RWPE2 (cell line): Measurements from ENCODE around the gene ETAA1.

Experiments
- ATAC-seq: fragments of 200-7000 bp; cut with Tn5 transposase; 3 replicates; pipeline ENCODE4 v1.9.1; 2021; ENCODE audit warnings: low read depth
- DNase-seq: peaks from one replicate; pipeline ENCODE4 v3.0.0-alpha.2; 2020; ENCODE audit warnings: low spot score
- H3K27ac ChIP-seq: fragments of 450-650 bp; 2 replicates; pipeline ENCODE4 v1.5.1; 2017; ENCODE audit warnings: mild to moderate bottlenecking; ENCODE audit not compliant: poor library complexity, severe bottlenecking
- H3K27me3 ChIP-seq: fragments of 250-450 bp; sonication (Bioruptor Pico); 2 replicates; pipeline ENCODE4 v1.5.1; 2021; ENCODE audit warnings: mild to moderate bottlenecking, moderate library complexity; ENCODE audit not compliant: insufficient read depth, poor library complexity, severe bottlenecking
- H3K36me3 ChIP-seq: fragments of 250-450 bp; sonication (Bioruptor Pico); 2 replicates; pipeline ENCODE4 v1.5.1; 2020; ENCODE audit warnings: low read depth, mild to moderate bottlenecking, moderate library complexity
- H3K4me1 ChIP-seq: fragments of 250-450 bp; sonication (Bioruptor Pico); 2 replicates; pipeline ENCODE4 v1.5.1; 2021; ENCODE audit warnings: mild to moderate bottlenecking, moderate library complexity; ENCODE audit not compliant: insufficient read depth, poor library complexity, severe bottlenecking
- H3K4me3 ChIP-seq: fragments of 250-450 bp; sonication (Bioruptor Pico); 2 replicates; pipeline ENCODE4 v1.5.1; 2021; ENCODE audit warnings: mild to moderate bottlenecking, moderate library complexity; ENCODE audit not compliant: severe bottlenecking
- H3K9me3 ChIP-seq: fragments of 250-450 bp; sonication (Bioruptor Pico); 2 replicates; pipeline ENCODE4 v1.5.1; 2021; ENCODE audit warnings: mild to moderate bottlenecking, moderate library complexity; ENCODE audit not compliant: severe bottlenecking
- TF ChIP-seq, protein P1 (sequence below): fragments of 450-650 bp; IDR thresholded peaks from one replicate; pipeline ENCODE4 v1.5.1; 2017; ENCODE audit warnings: mild to moderate bottlenecking, moderate library complexity; ENCODE audit not compliant: poor library complexity, severe bottlenecking

Gene ETAA1

DNA sequence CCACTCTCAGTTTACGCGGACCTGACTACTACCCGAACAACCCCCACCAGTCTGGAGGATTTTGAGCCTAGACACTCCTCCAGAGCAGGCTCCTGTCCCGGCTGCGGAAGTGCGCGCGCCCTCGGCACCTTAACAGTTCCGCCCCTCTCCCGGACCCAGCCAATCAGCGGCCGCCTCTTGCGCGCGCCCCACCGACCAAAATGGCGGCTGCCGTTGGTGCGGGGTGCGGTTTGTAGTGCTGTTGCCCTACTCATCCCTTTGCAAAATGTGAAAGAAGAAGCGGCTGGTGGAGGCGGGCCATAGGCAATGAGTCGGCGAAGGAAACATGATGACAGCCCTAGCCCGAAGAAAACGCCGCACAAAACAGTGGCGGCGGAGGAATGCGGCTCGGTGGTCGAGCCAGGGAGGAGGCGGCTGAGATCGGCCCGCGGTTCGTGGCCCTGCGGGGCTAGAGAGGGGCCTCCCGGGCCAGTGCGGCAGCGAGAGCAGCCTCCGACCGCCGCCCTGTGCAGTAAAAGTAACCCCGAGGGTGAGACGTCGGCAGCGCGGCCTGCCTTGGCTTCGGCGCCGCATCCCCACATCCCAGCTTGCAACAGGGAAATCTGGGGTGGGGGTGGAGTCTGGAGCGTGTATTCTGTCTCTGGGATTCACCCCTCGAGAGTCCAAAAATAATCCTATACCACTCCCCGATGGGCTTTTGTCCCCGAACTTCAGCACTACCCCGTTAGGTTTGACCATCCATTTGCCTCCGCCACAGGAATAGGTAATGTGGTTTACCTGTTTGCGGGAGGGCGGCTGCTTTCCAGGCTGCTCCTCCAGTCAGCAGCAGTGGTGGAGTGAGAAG lies at the start of gene ETAA1:
Gene ETAA1, plus strand, starts transcription at position 191 of the 844 bp plus-strand sequence. Its CDS starts 116 bp downstream, at position 307.
- no peaks in the 10 kb centered on the region for H3K9me3 ChIP-seq
- H3K4me1 ChIP-seq, result peaks cover 63% of the 10 kb centered on the region
- peak; percentile 88 for DNase-seq
- H3K27me3 ChIP-seq, result no peaks in the 10 kb centered on the region
- H3K4me3 ChIP-seq, result peak within 1 kb of the TSS; percentile 63
- ATAC-seq, result peak; percentile 94
- H3K27ac ChIP-seq, result peak within 1 kb of the TSS; percentile 87
- peaks cover 38% of the 10 kb centered on the region for H3K36me3 ChIP-seq
- TF ChIP-seq, protein P1, sequence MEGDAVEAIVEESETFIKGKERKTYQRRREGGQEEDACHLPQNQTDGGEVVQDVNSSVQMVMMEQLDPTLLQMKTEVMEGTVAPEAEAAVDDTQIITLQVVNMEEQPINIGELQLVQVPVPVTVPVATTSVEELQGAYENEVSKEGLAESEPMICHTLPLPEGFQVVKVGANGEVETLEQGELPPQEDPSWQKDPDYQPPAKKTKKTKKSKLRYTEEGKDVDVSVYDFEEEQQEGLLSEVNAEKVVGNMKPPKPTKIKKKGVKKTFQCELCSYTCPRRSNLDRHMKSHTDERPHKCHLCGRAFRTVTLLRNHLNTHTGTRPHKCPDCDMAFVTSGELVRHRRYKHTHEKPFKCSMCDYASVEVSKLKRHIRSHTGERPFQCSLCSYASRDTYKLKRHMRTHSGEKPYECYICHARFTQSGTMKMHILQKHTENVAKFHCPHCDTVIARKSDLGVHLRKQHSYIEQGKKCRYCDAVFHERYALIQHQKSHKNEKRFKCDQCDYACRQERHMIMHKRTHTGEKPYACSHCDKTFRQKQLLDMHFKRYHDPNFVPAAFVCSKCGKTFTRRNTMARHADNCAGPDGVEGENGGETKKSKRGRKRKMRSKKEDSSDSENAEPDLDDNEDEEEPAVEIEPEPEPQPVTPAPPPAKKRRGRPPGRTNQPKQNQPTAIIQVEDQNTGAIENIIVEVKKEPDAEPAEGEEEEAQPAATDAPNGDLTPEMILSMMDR, result no peak

DNA sequence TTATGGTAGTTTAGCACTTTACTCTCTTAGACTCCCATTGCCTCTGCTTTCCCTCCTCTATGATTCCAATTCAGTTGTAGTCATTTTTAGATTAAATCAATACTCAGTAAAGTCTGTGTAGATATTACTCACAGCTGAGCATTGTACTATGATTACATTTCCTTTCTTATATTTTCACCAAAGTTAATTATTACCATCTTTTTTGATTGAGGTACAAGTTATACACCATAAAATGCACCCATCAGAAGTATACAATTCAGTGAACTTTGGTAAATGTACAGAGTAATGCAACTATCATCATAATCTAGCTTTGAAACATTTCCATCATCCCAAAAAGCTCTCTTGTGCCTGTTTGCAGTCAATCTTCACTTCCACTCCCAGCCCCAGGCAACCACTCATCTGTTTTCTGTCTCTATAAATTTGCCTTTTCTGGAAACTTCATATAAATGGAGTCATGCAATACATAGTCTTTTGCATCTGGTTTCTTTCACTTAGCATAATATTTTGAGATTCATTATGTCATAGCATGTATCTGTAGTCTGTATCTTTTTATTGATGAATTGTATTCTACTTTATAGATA lies 30.2 kb upstream of the ETAA1 start:
- no peak overlapping the region for H3K4me3 ChIP-seq
- no peaks in the 10 kb centered on the region for H3K36me3 ChIP-seq
- no peaks in the 10 kb centered on the region for H3K4me1 ChIP-seq
- H3K27ac ChIP-seq, result no peak overlapping the region
- H3K27me3 ChIP-seq, result no peaks in the 10 kb centered on the region
- DNase-seq, result no peak
- no peak for ATAC-seq
- no peaks in the 10 kb centered on the region for H3K9me3 ChIP-seq
- TF ChIP-seq, protein P1, result no peak

DNA sequence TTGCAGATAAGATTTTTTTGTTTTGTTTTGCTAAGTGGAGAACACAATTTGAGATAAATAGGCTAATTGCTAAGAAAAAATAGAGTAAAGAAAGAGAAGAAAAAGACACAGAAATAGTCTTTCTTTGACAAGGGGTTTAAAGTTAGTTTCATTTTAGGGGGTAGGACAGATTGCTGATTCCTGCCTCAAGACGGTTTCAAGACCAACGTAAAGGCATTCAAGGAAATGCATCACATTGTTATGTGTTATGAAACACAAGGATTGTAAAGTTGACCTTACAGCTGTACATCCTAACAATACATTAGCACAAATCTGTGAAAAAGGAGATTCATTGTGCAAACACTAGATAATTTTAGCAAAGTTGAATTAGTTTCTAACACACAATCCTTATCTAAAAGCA lies 22.7 kb upstream of the ETAA1 start:
- DNase-seq, result no peak
- no peak for ATAC-seq
- peaks cover 2% of the 10 kb centered on the region for H3K9me3 ChIP-seq
- H3K4me3 ChIP-seq, result no peak overlapping the region
- no peaks in the 10 kb centered on the region for H3K27me3 ChIP-seq
- no peaks in the 10 kb centered on the region for H3K36me3 ChIP-seq
- TF ChIP-seq, protein P1, result no peak
- no peak overlapping the region for H3K27ac ChIP-seq
- no peaks in the 10 kb centered on the region for H3K4me1 ChIP-seq

DNA sequence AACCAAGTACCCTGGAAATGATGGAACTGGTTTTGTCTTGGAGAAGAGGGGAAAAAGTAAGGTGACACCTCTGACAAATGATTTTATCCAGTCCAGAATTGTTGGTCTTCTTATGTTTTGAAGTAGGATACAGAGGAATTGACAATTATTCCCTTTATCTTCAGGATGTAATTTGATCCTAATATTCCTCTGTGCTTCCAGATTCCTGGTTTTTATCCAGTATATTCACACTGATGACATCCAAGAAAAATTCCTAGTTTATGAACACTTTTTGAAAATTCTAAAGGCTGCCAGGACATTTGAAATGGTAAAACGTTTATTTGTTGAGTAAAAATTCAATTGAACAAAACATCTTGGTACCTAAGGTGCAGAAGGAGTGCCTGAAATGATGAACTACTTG lies 22.2 kb upstream of the ETAA1 start:
- no peak for ATAC-seq
- no peaks in the 10 kb centered on the region for H3K36me3 ChIP-seq
- TF ChIP-seq, protein P1, result no peak
- no peaks in the 10 kb centered on the region for H3K27me3 ChIP-seq
- no peak overlapping the region for H3K4me3 ChIP-seq
- no peak for DNase-seq
- H3K9me3 ChIP-seq, result peaks cover 3% of the 10 kb centered on the region
- no peak overlapping the region for H3K27ac ChIP-seq
- no peaks in the 10 kb centered on the region for H3K4me1 ChIP-seq

DNA sequence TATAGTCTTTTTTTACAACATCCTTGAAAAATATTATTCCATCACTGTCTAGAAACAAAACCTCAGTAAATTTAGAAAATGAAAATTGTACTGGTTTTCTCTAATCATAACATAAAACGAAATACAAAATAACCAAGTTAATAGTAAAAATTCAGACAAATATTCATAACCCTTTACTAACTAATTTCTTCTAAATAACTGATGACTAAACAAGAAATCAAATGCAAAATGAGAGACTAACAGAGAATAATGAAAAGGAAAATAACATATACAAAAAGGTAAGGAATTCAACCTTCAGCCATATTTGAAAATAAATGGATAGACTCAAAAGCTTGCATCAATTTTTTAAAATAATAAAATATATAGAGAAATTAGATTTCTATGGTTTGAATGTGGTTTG lies 18.6 kb upstream of the ETAA1 start:
- TF ChIP-seq, protein P1, result no peak
- no peaks in the 10 kb centered on the region for H3K36me3 ChIP-seq
- no peak overlapping the region for H3K27ac ChIP-seq
- ATAC-seq (no peak), DNase-seq (no peak)
- H3K27me3 ChIP-seq, result no peaks in the 10 kb centered on the region
- H3K4me1 ChIP-seq, result no peaks in the 10 kb centered on the region
- no peak overlapping the region for H3K4me3 ChIP-seq
- peaks cover 3% of the 10 kb centered on the region for H3K9me3 ChIP-seq
